Cardiac fibroblast (primary cell): ENCODE measurements around the gene DAD1.
"Not testable (repeated sequence)": the region's sequence is repeated elsewhere in the genome, so short reads cannot be mapped to it uniquely, and the experiment has no call there.

ENCODE experiments used
- DNase-seq, 2 donors: peaks; one replicate each; pipeline versions ENCODE4 v3.0.0 to v3.0.0-alpha.2; 2010; ENCODE audit warnings: low read depth in 2 of 2
- H3K4me3 ChIP-seq, 2 donors: replicated peaks in 1 of 2; 1 replicate in 1 of 2; 2 replicates in 1 of 2; pipeline ENCODE4 v1.5.1; 2011; ENCODE audit warnings: low read depth in 2 of 2, low read length in 2 of 2, mild to moderate bottlenecking in 2 of 2, moderate library complexity in 1 of 2
- CTCF ChIP-seq: IDR thresholded peaks from one replicate; pipeline ENCODE4 v1.5.1; 2011; ENCODE audit warnings: low read depth, mild to moderate bottlenecking, low read length, inconsistent platforms

The DAD1 gene

DNA sequence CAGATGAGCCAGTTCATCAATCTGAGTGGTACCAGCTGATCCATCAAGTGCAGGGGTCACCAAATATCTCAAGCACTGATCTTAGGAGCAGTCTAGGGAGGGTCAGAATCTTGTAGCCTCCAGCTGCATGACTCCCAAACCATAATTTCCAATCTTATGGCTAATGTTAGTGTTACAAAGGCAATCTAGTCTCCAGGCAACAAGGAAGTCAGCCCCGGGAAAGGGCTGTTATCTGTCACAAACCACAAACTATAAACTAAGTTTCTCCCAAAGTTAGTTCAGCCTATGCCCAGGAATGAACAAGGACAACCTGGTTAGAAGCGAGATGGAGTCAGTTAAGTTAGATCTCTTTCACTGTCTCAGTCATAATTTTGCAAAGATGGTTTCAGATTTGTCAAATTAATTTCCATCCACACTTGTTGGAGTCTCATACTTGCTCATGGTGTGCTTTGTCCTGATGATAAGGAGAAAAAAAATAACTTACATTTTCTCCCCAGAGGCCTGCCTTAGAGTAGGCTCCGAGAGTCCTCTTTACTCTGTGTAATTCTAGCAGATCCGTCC is 5.2 kb upstream of the DAD1 start:
- TF ChIP-seq CTCF, result no peak
- DNase-seq, result peak in 1 of 2 donors; percentile 25
- H3K4me3 ChIP-seq, result no peak overlapping the region

- TF ChIP-seq CTCF, result no peak
- no peak for DNase-seq
- no peak overlapping the region for H3K4me3 ChIP-seq
Measured at GRCh38 chr14:22593601-22594000, 4.6 kb upstream of the DAD1 start.

GRCh38 chr14:22593189-22593588 is 4.2 kb upstream of the DAD1 start:
- no peak for TF ChIP-seq CTCF
- no peak overlapping the region for H3K4me3 ChIP-seq
- DNase-seq, result no peak

DNA sequence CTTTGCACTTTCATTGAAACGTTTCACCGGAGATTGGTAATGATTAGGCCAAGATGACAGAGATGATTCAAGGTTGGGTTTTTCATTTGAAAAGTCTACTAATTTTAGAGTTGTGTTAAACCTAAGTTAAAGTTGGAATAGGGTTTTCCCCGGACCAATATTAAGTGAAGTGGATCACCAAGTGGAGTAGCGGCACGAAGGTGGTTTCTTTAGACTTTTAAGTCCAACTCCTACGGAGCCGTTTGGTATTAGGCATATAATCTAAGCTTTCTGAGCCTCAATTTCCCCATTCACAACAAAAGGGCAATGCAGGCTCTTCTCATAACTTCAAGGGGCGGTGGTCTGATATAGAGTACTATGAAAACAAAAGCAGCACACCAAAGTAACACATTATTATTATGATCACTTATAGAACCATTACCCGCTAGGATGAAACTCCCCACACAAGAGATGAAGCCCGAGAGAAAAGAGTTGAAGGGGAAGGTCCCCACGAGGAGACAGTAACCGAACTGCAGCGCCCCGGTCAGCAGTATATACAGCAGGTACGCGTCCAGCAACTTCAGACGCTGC is 413 bp downstream of the DAD1 start:
- no peak for TF ChIP-seq CTCF
- H3K4me3 ChIP-seq, result peak overlapping the region; percentile 62 to 80
- no peak for DNase-seq

- not testable (repeated sequence) for DNase-seq
- peak overlapping the region; percentile 62 to 80 for H3K4me3 ChIP-seq
Measured at GRCh38 chr14:22587677-22588422, 1.2 kb downstream of the DAD1 start.

- no peak overlapping the region for H3K4me3 ChIP-seq
- TF ChIP-seq CTCF, result no peak
- DNase-seq, result no peak
Measured at GRCh38 chr14:22587247-22587646, 1.8 kb downstream of the DAD1 start.

- TF ChIP-seq CTCF, result no peak
Measured at GRCh38 chr14:22583994-22584393, 5.0 kb downstream of the DAD1 start.

More at GRCh38 chr14:22583994-22584393, 5.0 kb downstream of the DAD1 start:
- DNase-seq, result no peak
- no peak overlapping the region for H3K4me3 ChIP-seq
